H54 (cell line): ENCODE data around the gene AATK.

Experiments
- DNase-seq: peaks from one replicate; pipeline ENCODE4 v3.0.0; 2011; ENCODE audit warnings: low spot score, mixed read lengths; ENCODE audit not compliant: insufficient read length
- FAIRE-seq: peaks from 3 replicates; lab custom pipeline; 2011; peaks lifted over from hg19 to GRCh38; lab: Jason Lieb, UNC
- POLR2A ChIP-seq: IDR thresholded peaks from 2 replicates; pipeline ENCODE4 v1.6.1; 2011; ENCODE audit warnings: low read depth, mild to moderate bottlenecking, low read length

The AATK gene

DNA sequence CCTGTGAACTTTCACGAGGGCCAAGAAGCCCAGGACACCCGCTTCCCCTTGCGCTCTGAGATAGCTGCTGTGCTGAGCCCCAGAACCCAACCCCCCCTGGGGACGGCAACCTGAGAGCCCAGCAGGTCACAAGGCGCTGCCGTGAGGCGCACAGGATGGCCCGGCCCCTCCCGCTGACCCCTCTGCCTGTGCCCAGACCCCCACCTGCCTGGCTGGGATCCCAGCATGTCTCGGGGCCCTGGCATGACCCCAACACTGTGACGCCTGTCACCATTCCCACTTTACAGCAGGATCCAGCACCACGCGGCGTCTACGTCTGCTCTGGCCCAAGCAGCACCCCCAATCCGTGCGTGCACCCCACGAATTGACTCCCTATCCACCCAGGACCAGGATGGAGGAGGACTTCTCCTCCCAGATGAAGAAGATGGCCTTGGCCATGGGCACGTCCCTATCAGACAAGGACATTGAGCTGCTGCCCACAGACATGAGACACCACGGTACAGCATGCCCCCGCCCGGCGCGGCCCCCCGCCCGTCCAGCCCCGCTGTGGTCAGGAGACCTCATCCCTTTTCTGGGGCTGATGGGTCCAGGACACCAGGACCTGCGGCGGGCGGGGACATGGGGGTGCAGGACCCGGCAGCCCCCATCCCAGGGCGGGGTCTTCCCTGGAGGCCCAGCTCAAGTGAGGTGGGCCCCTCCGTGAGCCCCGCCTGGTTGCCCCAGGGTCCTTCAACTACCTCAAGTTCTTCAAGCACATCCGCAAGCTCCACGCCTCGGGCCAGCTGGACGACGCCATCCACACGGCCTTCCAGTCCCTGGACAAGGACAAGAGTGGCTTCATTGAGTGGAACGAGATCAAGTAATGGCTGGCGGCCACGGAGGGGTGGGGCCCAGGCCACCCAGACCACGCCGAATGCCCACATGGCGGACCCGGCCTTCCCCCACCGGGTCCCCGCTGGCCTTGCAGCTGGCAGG lies 15.1 kb upstream of the AATK start:
- FAIRE-seq (no peak), DNase-seq (no peak)
- no peak for TF ChIP-seq POLR2A

GRCh38 chr17:81179861-81180260 lies 13.8 kb upstream of the AATK start:
- no peak for TF ChIP-seq POLR2A
- DNase-seq, result no peak
- FAIRE-seq, result no peak

GRCh38 chr17:81179220-81179619 lies 13.2 kb upstream of the AATK start:
- FAIRE-seq (no peak), DNase-seq (no peak)
- TF ChIP-seq POLR2A, result no peak

DNA sequence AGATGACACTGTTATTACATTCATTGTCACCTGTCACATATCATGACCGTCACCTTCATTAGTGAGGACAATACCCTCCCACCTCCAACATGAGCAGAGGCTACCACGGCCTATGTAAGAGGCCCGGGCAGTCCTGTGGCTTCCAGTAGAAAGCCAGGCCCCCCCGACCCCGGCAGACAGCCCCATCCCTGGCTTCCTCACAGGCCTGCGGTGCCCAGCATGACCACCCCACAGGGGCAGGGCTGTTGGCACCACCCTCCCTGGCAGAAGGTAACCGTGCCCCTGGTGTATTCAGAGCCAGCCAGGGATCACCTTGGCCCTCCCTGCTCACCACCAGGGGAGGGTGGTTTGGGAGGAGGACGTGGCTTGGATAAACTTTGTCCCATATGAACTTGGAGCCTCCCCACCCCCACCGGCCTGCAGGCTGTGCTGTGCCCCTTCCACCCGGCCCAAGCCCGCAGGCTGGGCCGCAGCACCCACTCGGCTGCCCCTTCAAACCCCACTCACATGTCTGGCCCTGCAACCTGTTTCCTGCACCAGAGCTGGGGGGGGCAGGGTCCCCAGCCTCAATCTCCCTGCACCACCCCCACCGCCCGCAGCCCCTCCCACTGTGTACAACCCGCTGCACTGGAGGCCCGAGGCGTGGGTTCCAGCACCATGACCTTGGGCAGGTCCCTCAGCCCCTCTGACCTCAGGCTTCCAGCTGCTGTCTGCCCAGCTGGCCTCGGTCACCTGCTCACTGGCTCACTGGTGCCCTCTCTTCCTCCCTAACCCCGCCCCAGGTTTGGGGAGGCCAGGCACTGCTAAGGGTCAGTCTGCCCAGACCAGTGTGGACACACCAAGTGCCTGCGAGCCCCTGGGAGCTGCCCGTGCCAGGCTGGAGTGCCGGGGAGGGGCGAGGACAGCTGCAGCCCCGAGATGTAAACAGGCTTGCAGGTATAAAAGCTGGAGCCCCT lies 12.4 kb upstream of the AATK start:
- DNase-seq (no peak), FAIRE-seq (no peak)
- no peak for TF ChIP-seq POLR2A

DNA sequence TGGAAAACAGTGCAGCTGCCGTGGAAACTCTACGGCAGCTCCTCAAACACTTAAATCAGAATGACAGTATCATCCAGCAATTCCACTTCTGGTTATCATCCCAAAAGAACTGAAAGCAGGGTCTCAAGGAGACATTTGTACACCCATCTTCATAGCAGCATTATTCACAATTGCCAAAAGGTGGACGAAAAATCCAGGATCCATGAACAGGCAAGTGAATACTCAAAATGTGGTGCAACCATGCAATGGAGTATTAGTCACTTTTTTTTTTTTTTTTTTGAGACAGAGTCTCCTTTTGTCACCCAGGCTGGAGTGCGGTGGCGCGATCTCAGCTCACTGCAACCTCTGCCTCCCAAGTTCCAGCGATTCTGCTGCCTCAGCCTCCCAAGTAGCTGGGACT lies 10.6 kb upstream of the AATK start:
- DNase-seq (no peak), FAIRE-seq (no peak)
- no peak for TF ChIP-seq POLR2A

GRCh38 chr17:81173762-81174155 lies 7.7 kb upstream of the AATK start:
- no peak for TF ChIP-seq POLR2A
- FAIRE-seq (no peak), DNase-seq (no peak)

DNA sequence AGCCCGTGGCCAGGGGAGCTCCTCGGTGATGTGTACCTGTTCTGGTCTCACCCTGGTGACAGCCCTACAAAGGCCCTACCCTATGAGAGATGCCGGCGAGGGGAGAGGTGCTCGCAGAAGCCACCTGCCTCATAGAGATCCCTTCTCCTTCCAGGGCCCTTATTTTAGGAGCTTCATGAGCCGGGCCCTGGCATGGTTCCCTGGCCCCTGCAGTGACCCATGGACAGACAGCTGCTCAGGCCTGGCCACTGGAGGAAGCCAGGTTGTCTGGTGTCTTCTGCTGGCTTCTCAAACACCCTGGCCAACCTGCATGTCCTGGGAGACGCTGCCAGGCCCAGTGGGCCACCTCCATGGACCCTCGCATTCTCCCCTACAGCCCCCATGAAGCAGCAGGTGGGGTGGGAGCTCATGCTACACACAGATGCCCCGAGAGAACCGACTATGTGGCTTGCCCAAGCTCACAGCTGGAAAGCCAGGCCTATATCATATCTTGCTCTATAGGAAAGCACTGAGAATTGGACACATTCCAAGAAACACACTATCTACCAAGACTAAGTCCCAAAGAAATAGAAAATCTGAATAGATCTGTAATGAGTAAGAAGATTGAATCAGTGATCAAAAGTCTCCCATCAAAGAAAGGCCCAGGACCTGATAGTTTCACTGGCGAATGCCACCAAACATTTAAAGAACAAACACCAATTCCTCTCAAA lies 7.2 kb upstream of the AATK start:
- no peak for FAIRE-seq
- no peak for DNase-seq
- TF ChIP-seq POLR2A, result no peak

DNA sequence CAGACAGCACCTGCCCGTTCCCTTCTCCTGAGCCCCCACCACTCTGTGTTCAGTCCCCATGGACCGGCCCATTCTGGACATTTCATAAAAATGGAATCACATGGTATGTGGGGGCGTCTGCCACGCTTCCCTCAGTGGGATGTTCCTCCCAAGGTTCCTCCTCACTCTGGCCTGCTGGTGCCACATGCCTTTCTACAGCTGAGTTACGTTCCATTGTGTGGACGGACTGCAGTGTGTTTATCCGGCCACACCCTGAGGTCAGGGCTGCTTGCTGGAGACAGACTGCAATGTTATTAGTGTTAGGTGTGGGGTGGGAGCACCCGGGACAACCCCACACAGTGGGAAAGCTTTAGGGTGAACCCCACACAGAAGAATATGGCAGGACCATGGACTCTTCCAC lies 5.9 kb upstream of the AATK start:
- FAIRE-seq (no peak), DNase-seq (no peak)
- TF ChIP-seq POLR2A, result no peak

DNA sequence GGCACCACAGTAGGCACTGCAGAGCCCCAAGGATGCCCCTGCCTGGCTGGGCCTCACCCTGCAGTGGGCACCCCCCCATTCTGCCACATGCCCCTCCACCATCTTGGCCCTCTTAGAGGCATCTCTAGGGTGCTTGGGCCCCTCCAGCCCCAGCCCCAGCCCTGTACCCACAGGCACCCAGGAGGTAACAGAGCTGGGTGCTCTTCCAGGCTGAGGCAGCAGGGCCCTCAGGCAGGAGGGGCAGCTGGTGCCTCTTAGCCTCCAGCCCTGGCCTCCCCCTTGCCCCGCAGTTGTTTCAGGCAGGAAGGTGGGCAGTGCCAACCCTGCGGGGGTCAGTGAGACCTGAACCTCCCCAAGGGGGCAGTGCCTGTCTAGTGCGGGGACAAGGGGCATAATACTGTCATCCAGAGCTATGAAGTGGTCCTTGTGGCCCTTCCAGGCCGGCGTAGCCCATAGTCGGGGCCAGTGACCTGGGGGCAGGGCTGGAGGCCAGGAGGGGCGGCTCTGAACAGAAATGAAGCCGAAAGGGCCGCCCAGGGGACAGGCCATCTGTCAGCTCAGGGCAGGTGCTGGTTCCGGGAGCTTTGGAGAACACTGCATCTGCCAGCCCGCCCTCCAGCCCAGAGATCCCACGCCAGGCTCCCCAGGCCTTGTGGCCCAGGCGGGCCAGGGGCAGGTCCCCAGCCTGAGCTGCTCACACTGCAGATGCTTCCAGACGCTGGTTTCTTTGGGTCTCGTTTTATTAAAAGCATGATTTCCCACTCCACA lies 4.9 kb upstream of the AATK start:
- no peak for DNase-seq
- no peak for FAIRE-seq
- TF ChIP-seq POLR2A, result no peak

- FAIRE-seq (no peak), DNase-seq (no peak)
- no peak for TF ChIP-seq POLR2A
Observed at GRCh38 chr17:81169870-81170309, 3.9 kb upstream of the AATK start.

GRCh38 chr17:81167638-81168037 lies 1.6 kb upstream of the AATK start:
- no peak for DNase-seq
- FAIRE-seq, result no peak
- TF ChIP-seq POLR2A, result no peak

GRCh38 chr17:81167194-81167524 lies 1.1 kb upstream of the AATK start:
- DNase-seq (no peak), FAIRE-seq (no peak)
- TF ChIP-seq POLR2A, result no peak
